HG03520 (cell line): ENCODE measurements around the gene KATNAL1.
"Not testable (repeated sequence)": the region's sequence is repeated elsewhere in the genome, so short reads cannot be mapped to it uniquely, and the experiment has no call there.

ENCODE experiments used
- ATAC-seq: cut with Tn5 transposase; IDR thresholded peaks from one replicate; pipeline ENCODE4 v1.9.1; 2021; ENCODE audit warnings: mild to moderate bottlenecking, moderate library complexity; ENCODE audit not compliant: unreplicated experiment

Gene KATNAL1

DNA sequence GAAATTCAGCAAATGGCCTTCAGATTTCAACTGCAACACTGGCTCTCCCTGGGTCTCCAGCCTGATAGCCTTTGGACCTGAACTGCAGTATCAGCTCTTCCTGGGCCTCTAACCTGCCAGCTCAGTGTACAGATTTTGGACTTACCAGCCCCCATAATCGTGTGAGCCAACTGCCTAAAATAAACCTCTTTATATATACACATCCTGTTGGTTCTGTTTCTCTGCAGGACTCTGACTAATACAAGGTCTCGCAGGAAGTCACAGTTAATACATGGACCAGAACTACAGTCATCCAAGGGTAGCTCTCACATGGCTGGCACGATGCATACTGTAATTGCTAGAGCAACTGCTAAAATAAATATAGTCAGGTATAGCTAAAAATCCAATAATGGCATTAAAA is 85.1 kb downstream of the KATNAL1 start:
- ATAC-seq: no peak

DNA sequence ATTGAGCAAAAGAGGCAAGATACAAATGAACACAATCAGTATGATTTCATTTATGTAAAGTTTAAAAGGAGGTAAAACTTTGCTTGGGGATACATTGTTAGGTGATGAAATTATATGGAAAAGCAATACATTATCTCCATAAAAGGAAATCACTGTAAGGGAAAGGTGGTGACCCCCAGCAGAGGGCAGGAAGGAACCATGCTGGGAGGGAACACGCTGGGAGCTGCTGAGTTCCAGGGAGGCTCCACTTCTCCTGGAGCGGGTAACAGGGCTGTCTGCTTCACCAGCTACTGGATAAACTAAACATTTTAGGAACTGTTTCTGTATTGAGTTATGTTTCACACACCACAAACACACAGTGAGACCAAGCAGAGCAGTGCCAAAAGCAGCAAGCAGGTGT is 91.2 kb downstream of the KATNAL1 start:
- ATAC-seq: no peak

GRCh38 chr13:30212256-30212655 is 95.1 kb downstream of the KATNAL1 start:
- no peak for ATAC-seq

DNA sequence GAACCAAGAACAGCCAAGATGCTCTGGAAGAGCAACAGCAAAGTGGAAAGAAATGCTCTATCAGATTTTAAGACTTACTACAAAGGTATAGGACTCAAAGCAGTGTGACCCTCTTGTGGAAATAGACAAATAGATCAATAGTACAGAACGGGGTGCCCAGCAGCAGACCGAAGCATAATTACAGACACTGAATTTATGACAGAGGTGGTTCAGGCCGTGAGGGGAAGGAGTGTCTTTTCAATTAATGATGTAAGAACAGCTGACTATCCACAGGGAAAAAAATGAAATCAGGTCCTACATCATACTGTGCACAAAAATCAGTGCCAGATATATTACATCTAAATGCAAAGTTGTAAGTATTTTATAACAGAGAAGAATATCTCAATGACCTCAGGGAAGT is 95.6 kb downstream of the KATNAL1 start:
- ATAC-seq: no peak

DNA sequence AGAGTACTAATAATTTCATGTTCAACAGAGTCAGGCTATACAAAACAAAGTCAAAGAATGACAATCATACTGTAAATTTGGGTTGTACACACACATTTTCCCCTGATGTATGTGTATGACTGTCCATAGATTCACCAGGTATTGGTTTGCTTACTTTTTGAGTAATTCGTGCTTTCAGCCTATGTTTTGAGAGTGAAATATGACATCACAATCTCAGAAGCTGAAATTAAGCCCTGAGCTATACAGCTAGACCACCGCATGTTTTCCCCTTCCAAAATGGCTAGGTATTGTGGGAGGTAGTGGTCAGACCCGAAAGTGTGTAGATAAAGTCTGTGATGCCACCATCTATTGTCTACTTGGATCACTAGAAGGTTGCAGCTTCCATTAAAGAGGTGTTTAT is 102.8 kb downstream of the KATNAL1 start:
- ATAC-seq: peak; percentile 64

GRCh38 chr13:30196025-30196424 is 111.3 kb downstream of the KATNAL1 start:
- no peak for ATAC-seq

- no peak for ATAC-seq
These were observed 112.4 kb downstream of the KATNAL1 start for GRCh38 chr13:30194906-30195305.

DNA sequence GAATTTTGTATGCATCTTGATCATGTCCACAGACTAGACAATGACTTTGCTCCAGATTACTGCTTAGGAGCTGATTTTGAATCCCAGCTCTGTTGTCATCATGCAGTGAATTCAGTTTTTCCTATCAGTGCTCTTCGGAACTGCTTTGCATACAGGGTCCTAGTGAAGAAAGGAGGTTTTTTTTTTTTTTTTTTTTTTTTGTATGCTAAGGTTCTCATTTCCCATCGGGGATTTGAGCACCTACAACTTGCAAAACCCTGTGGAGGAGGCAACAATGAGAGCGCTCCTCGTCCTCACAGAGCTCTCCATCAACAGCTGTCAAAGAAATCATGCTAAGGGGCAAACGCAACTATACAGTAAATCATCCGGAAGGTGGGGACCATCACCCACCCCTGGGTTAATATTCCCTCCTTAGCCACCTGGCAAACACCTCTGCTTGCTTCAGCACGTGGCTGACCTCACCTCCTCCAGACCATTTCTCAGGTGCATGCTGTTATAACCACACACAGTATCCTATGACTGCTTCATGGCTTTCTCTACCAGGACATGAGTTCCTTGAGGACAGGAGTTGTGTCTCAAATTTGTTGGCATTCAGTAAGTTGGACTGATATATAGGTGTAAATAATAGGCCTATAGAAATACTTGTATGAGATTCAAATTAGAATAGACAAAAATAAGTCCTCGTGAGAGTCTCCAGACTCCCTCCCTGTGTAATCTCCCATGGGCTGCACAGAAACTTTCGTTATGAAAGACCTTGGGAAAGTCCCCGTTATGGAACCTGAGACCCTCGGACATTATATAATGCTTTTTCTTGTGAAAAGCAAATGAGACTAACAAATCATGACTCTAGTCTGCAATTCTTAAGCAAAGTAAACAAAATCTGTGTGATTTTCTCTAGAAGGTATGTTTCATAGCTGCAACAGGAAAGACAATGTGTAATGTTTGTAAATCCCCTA is 113.8 kb downstream of the KATNAL1 start:
- ATAC-seq: no peak

DNA sequence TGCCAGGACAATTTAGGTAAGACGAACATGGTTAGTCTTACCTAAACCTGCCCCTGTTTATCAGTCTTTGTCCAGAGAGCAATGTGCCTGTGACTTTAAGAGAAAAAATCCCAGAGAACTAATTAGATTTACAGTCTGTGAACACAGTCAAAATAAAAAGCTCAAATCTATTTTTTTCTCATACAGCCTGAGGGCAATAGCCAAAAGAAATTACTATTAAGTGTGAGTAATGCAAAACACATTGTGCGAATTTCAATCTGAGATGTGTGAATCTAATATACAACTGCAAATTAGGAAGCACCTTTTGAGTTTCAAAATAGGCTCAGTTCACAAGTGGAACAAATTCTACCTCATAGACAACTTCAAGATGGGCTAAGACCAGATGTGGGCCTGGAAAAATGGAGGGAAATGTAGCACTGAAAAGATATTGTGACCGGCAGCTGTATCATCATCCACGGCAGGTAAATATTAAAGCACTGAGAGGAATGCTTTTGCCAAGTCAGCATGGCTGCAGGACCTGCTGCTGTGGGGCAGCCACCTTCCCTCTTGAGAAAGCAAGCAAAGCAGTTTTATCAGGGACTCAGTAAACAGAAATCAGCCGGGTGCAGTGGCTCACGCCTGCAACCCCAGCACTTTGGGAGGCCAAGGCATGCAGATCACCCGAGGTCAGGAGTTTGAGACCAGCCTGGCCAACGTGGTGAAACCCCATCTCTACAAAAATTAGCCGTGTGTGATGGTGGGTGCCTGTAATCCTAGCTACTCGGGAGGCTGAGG is 114.8 kb downstream of the KATNAL1 start:
- ATAC-seq: no peak

- no peak for ATAC-seq
These were observed 115.8 kb downstream of the KATNAL1 start for GRCh38 chr13:30191491-30192100.

DNA sequence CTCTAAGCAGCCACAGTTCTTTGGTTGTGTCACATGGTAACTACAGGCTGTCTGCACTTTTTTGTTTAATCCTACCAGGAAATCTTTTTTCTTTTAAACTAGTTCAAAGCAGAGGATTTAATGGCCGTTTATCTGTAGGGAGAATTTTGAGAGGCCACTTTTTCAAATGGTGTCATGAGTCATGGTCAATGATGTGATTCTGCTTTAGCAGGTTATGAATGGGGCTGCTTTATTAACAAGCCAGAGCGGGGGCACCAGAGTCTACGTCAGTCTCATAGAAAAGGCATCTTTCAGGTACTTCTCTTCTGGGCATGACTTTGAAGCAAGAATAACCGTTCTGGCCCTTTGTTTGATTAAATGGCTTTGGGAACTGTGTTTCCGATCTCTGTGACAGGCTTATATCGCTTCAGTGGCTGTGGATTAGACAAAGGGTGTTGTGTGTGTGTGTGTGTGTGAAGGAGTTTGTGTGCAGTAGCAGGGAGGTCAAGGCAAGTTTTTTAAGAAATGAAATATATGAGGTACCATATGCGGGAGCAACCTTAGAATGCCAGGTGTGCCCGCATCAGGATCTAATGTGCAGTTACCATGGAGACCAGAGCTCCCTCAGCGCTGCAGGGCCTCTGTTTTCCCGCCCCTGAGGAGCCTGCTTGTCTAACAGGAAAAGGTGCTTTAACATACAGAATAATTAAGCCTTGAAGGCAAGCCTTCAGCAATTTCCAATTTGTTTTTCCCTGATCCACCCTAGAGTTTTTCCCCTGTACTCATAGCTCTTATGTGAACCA is 120.5 kb downstream of the KATNAL1 start:
- no peak for ATAC-seq

- no peak for ATAC-seq
These were observed 125.3 kb downstream of the KATNAL1 start for GRCh38 chr13:30181888-30182651.

DNA sequence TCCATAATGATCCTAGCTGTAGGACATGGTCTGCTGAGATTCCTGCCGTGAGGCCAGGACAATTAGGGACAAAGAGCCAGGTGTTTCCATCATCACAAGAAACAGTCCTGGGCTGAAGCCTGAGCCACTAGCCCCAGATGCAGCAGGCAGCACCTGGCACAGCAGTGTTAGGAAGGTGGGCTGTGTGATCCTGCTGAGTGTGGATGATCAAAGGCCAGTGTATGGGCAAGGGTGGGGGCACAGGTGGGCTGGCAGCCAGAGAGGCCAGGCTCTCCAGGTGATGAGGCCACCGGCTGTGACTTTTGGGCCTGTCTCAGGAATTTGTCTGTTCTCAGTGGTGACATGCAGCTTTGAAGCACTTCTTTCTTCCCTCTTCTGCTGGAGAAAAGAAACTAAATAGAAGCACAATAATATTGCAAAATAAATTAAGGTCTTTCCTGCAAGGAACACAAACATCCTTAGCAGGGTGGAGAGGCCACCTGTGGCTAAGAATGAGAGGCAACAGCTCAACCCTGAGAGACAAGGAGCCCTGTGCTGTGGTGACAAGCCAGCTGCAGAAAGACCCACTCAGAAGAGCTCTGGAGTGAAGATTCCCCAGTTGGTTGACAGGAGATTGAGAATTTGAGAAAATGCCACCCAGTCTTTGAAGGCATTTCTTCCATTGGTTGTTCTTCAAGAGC is 127.6 kb downstream of the KATNAL1 start:
- ATAC-seq: no peak

DNA sequence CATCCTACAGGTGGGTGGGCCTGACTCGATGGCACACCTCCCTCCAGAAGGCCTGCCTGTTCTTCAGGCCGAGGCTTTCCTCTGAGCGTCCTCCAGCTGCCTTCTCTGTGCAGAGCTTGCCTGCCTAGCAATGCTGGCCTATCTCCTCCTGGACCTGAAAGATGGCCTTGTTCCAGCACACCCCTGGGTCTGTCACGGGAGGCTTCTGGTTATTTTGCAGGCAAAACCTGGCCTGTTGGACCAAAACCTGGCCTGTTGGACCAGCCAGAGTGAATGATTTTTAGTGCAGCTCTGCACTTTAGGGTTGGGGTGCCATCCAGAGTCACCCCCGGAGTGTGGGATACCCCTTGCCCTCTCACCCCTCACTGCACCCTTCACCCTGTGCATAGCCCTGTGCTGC is 128.4 kb downstream of the KATNAL1 start:
- no peak for ATAC-seq

DNA sequence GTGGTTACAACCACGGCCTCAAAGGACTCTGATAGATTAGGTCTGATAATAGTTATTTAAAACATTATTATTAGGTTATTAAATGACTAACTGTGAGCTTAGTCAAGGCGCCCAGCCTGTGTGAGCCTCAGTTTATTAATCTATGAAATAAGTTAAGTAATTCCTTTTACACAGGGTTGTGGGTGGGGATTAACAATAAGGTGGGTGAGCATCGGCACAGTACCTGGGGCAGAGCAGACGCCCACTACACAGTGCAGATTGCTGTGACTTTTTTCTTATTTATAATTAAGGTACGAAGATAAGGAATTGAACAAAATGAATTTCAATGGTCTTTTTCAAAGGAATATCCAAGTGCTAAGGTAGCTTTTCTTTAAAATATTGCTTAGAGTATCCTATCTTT is 132.2 kb downstream of the KATNAL1 start:
- ATAC-seq: no peak

GRCh38 chr13:30174250-30174649 is 133.1 kb downstream of the KATNAL1 start:
- not testable (repeated sequence) for ATAC-seq

DNA sequence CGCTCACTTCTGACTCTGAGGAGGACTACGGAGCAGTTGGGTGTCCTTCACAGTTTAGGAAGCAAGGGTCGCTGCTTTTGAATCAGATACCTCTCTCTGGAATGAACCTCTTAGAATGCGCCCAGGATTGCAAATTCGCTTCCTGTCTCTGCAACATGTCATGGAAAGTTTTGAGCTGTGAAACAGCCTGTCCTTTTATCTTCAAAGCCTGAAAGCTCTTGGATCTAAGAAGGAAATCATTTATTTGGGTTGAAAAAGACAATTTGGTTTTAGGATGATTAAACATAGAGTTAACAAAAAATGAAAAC is 134.1 kb downstream of the KATNAL1 start:
- ATAC-seq: no peak

GRCh38 chr13:30172593-30173302 is 134.6 kb downstream of the KATNAL1 start:
- ATAC-seq: no peak

- no peak for ATAC-seq
These were observed 136.8 kb downstream of the KATNAL1 start for GRCh38 chr13:30170569-30170968.
